HuH-7.5 (cell line): Measurements from ENCODE around the gene ZC3H12A.

Experiments
- DNase-seq: peaks from one replicate; pipeline ENCODE4 v3.0.0; 2011; ENCODE audit warnings: low spot score

Gene ZC3H12A

DNA sequence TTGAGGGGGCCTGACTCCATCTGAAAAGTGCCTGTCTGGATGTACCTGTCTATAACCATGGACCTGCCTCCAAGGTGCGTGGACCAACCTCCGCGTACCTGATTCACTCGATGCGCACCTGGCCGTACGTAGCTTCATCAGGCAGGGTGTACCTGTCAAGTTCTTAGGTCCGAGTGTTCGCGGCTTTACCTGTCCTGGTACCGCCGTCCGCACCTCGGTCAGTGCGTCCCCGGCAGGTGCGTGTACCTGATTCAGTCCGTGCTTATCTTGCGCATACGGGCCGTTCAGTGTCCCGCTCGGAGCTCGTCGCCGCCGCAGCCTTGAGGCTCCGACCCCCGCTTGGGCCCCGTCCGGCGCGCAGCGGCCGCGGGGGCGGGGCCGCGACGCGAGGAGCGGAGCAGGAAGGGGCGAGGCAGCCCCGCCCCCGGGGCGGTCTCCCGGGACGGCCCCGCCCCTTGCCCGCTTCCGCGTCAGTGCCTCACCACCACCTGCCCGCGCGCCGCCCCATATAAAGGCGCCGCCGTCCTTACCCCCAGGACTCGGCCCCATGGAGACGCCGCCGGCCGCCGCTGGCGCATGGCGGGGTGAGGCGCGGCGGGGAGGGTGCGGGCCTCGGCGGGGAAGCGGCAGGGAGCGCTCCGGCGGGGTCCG is at the start of gene ZC3H12A:
Gene ZC3H12A (plus strand): TSS at position 535 of the 651 bp plus-strand sequence. CDS start 917 bp downstream, outside the sequence.
- DNase-seq: peak; percentile 87

DNA sequence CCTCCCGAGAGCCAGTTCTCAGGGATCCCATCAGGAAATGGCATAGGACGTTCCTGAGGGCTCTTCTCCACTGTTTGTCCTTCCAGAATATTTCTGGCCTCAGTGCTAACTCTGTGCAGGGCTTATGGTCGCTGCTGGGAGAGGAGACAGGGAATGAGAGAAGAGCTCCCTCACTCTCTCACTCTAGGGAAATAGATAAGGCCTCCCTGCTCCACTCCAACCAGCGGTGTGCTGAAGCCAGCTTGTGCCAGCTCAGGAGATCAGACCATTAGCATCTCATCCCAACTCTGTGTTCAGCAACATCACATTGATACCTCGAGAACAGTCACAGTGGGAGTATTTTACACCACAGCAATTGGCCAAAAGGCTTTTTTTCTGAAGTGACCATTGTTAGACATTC is 49.2 kb upstream of the ZC3H12A start:
- no peak for DNase-seq

DNA sequence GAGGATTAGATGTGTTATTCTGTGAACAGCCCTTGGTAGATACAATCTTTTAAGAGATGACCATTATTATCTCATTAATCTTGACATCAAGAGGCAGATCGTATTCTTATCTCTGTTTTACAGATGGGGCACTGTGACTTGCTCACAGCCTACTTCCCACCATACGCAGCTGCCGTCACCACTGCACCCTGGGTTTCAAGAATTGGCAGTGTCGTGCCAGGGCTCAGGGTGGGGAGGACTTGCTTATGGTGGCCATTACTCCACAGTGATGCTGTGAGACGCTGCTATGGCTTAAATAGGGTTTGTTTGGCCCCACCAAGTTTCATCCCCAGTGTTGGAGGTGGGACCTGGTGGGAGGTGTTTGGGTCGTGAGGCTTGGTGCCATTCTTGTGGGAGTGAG is 45.4 kb upstream of the ZC3H12A start:
- no peak for DNase-seq

DNA sequence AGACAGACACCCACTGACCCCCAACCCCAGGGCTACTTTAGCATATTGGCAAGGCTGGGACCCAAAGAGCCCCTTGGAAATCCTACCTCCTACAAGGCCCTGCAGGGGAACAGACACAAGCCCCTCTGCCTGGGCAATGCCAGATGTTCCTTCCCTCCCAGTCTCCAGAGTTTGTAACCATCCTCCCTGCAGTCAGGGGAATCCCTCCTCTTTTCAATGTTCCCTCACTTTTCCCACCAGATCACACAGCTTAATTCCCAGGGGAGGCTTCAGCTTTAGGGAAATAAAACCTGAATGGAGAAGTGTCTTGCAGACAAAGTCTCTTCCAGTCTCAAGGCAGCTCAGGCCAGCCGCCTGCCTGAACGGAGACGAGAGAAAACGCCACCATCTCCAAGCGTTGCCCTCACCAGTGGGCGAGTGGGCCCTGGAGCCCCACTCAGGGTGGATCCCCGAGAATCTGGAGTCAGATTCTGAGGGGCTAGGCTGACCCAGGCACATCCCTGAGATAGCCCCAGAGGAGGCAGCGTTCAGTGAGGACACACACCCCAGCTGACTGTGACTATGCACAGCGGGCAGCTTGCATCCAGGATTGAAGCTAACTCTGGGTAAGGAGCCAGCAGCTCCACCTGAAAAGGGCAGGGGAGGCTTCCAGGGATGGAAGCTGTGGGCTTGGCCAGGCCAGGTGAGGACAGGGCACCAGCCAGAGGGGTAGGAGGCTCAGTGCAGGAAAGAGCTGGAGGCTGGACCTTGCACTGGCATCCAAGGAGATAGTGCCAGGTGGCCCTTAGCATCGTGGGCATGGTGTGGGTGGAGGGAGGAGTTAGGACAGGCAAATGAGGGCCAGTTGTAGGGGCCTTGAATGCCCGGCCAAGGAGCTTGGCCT is 44.0 kb upstream of the ZC3H12A start:
- no peak for DNase-seq

DNA sequence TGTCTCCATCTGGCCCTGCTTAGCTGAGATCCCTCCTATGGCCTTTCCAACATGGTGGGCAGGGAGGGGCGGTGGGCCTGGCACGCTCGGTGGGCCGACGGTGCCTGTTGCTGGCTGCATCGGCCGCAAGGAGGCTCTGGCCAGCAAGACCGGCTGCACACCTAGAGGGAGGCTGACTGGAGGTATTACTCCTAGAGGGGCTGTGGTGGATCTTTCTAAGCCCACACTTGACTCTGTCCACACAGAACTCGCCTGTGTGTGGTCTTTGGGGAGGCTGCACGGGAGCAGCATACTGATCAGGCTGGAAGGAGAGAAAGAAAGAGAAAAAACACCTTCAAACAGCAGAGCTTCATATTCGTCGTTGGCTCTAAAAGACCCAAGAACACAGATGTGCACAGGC is 41.7 kb upstream of the ZC3H12A start:
- no peak for DNase-seq

DNA sequence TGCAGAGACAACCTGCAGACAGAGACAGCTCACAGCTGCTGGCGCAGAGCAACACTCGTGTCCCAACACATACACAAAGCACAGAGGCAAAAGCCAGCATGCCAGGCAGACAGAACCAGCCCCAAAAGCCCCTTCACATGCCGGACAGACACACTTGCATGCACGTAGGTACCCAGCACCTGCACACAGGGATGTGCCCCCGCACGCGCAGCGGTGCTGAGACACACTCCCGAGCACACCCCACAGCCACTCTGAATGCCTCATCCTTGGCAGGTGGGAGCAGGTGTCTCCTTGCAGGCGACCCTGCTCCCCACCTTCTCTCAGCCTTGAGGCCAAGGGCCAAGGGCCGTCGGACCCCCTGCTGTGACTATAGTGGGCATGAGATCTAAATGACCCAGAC is 41.2 kb upstream of the ZC3H12A start:
- no peak for DNase-seq

DNA sequence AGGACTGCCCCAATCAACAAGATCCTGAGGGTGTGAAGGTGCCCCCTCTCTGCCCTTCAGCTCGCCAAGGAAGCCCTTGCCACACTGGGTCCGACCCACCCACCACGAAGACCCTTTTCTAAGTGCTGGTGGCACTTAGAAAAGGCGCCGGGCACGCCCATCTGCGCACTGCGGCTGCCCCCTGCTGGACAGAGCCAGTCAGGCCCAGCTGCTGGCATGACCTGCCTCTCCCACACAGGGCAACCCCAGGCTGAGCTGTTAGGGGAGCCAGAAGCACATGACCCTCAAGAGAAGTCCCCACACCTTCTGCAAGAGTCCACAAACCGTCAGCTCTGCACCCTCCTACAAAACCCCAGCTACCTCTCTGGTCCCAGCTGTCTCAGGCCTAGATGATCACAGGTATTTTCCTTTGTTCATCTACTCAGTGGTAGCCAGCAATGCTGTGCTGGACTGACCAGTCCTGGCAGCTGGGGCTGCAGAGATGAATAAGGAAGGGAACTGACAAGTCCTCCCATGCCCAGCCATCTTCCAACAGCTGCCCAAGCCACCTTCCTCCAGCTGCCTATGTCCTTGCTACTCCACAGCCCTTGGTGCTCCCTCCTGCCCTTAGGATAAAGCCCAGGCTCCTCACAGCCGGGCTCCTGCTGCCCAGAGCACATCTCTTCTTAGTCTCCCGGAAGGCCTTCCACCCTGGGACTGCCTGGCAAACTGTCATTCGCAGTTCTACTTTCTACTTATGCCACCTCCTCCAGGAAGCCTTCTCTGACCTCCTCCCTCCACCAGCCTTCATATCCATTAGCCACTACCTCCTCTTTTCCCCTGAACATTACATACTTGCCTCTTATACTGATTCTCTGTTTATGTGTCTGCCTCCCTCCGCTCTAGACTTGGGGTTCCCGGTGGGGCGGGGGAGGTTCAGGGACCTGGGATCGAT is 39.8 kb upstream of the ZC3H12A start:
- DNase-seq: peak; percentile 69

DNA sequence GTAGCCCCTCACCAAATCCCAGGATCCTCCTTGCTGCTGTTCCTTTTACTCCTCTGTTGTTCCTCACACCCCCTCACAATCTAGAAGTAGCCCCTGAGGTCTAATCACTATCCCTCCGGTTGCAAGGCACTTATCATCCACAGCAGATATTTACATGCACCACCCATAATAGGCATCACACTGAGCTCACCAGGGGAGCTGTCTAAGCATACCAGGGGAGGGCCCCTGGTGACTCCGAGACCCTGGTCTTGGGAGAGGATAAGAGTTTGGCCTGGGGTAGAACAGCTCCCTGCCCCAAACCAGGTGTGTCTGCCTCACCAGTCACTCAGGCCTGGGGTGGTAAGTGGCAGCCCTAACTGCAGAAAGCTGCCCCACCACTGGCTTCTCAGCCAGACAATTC is 37.3 kb upstream of the ZC3H12A start:
- no peak for DNase-seq

DNA sequence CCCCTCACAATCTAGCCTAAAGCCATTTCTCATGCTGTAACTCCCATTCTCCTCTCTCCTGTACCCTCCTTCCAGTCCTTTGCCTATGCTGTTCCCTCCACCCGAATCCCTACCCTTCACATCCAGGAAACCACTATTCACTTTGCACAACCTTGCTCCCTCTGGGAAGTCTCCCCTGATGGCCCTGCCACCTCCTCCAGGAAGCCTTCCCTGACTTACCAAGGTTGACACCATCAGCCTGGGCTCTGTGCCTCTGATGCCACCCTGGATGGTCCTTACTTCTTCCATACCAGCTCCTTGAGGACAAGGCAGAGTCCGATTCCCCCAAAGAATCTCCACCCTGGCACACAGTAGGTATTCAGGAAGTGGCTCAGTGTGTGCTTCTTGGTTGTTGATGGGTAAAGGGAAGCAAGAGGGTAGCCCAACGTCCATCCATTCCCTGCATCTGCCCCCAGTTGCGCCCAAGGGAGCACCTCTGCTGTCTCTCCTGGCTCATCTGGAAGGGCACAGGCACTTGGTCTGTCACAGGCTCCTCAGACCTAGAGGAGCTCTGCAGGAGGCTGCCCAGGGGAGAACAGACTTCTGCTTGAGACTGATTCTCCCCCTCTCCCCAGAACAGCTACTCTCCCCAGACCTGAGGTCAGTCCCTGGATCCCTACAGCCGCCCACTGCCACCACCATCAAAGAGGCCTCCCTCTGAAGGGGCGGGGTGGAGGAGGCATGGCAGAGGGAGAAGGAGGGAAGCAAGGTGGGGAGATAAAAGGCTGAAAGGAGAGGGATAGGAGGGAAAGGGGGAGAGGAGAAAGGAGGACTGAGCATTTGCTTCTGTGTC is 36.1 kb upstream of the ZC3H12A start:
- no peak for DNase-seq

DNA sequence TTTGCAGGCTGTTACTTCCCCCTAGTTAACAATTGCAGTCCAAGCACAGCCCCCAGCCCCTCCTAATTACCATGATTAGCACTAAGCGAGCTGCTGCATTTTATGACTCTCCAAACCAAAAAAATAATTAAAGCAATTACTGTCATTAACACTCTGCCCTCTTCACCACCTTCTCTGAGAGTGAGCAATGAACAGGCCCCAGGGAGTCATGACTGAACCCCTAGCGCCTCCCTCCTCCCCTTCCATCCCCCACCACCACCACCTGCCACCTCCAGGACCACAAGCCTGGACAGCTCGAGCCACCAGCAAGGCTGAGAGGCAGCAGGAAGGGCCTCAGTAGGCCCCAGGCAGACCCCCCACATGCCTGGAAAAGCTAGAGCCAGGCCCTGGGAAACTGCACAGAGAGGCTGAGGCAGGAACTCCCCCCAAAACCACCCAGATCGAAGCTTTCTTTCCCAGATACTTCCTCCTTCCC is 35.5 kb upstream of the ZC3H12A start:
- DNase-seq: no peak

DNA sequence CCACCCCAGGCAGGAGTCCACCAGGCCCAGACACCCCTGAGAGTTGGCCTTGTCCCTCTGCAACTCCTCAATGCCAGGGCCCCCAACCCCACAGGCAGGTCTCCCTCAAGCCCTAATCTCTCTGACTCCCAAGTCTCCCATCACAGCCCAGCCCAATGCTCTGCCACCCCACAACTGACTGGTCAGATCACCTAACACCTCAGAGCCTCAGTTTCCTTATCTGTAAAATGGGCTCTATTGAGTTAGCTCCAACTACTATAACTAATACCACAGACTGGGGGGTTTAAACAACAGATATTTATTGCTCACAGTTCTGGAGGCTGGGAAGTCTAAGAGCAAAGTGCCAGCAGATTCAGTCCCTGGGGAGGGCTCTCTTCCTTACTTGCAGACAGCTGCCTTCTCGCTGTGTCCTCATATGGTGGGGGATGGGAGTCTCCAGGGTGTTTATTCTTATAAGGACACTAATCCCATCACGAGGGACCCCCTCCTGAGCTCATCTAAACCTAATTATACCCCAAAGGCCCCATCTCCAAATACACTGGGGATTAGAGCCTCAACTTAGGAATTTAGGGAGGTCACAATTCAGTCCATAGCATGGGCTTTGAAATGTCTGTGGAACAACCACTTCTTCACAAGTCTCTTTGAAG is 34.9 kb upstream of the ZC3H12A start:
- DNase-seq: no peak

DNA sequence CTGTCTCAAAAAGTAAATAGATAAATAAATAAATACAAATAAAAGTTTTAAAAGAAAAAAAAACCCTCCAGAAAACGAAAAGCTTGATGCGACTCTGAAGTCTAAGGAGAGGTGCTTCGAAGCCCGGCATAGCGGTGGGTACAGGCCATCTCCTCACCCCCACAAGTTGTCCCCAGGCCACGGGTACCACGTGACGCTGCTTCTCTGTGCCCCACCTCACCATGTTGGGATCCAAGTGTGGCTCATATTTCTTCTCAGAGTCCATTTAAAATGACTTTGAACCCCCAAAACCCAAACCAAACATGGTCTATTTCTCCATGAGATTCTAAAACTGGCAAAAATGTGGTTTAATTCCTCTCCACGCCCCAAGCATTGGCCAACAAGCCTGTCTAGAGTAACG is 32.9 kb upstream of the ZC3H12A start:
- DNase-seq: no peak

DNA sequence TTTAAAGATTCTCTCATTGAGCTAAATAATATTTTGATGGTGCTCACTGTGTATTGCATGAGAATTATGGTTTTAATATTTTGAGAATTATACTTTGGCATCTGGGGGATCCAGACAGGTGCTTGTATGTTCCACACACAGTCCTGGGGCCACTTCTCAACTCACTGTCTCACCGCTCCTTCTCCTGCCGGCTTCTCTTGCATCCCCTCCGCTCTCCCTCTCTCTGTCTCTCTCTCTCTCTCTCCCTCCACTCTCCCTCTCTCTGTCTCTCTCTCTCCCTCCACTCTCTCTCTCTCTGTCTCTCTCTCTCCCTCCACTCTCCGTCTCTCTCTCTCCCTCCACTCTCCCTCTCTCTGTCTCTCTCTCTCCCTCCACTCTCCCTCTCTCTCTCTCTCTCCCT is 32.2 kb upstream of the ZC3H12A start:
- DNase-seq: no peak

DNA sequence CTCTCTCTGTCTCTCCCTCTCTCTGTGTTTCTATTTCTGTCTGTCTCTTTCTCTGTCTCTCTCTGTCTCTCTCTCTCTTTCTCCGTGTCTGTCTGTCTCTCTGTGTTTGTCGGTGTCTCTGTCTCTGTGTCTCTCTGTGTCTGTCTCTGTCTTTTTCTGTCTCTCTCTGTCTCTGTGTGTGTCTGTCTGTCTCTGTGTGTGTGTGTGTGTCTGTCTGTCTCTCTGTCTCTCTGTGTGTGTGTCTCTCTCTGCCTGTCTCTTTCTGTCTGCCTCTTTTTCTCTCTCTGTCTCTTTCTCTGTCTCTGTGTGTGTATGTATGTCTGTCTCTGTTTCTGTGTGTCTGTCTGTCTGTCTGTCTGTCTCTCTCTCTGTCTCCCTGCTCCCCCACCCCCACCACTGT is 31.7 kb upstream of the ZC3H12A start:
- DNase-seq: no peak

DNA sequence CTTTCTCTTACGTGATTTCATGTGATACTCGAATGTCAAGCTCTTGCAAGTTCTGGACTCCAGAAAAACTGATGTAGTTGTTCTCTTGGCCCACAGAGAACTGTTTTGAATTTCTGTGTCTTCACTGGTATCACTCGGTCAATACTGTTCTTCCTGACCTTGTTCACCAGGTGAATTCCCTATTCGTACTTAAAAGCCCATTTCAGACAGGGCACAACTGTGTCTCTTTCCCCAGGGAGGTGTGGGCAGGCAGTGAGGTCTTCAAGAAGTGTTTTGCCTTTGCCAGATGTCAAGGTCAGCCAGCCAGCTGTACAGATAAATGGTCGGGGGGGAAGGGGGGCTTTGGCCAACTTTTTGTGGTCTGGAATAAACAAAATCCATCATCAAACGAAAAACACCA is 27.5 kb upstream of the ZC3H12A start:
- no peak for DNase-seq

DNA sequence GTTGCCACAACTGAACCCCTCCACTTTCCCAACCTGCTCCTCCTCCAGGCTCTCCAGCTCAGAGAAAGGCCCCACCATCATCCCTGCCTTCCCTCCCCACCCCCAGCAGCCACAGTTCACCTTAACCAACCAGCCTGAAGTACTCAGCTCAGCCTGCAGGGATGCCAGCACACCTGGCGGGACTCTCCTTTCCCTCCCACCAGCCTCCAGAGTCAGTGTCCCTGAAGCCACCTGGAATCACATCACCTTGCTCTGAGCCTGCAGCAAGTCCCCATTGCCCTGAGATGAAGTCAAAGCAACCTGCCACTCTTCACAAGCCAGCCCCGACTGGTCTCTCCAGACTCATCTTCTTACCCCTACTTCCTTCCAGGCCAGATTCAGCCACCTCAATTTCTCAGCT is 26.2 kb upstream of the ZC3H12A start:
- no peak for DNase-seq

DNA sequence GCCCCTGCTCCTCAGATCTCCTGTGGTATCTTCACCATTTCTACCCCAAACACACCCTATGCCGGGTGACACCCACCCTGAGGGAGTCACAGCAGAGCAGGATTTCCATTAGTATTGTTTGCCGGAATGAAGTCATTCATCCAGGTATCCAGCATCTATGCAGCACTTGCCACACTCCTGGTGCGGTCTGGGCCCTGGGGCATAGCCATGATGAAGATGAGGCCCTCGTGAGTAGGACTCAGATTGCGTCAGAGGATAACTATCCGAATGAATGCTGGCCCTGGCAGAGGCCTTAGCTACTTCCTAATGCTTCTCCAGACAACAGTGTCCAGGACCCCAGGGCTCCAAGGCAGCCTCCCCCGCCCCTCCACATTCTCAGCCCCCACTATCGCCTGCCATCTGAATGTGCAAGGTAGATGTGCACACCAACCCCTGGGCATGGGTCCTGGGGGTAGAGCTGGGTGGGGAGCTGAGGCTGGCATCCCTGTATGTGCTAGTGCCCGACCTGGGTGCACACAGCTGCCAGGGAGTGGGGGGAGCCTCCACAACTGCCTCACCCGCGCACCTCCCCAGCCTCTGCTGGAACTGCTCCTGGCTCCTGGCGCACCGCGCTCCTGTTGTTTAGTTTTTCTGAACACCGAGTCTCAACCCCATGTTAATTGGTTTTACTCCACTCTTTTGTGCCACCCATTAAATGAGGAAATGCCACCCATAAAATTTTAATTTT is 25.5 kb upstream of the ZC3H12A start:
- no peak for DNase-seq

DNA sequence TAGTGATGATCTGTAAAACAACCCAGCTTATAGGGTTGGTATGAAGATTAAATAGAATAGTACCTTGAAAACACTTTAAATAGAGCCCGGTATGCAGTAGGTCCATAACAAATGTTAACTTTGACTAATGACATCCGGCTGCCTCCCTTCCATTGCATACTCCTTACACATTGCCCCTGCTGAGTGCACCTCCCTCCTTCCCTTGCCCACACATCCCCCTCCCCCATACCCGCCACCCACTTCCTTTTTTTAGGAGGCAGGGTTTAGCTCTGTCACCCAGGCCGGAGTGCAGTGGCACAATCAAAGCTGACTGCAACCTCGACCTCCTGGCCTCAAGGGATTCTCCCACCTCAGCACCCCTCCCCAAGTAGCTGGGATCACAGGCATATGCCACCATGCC is 24.4 kb upstream of the ZC3H12A start:
- DNase-seq: no peak

DNA sequence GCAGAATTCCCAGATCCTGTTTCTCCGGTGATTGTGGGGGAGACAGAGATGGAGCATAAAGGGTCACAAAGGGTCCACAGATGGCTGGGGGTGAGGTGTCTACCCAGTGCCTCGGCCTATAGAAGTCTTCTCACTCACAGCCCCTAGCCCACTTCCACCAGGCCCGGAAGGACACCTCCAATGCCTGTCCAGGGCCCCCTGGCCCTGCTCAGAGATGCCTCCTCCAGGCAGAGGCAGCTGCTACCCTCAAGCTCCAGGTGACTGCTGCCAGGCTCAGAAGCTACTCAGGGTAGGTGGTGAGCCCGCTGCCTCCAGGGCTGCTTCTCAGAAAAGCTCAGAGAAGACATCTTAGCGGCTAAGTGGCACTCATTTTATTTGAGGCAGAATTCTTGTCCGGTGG is 22.0 kb upstream of the ZC3H12A start:
- DNase-seq: no peak

DNA sequence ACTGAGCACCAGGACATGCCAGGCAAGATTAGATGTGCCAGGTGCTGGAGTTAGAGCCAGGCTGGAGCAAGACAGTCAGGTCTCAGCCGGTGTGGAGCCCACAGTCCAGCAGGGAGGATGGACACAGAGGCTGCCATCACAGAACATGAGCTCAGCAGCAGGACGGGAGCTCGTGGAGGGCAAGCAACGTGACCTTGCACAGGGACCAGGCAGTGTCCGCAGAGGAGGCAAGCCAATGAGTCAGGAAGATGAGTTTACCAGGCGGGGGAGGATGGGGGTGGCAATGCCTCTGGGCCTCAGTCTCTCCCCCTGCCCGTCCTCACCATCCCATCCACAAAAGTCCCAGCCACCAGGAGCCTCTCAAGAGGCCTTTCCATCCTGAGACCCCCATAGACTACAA is 20.7 kb upstream of the ZC3H12A start:
- no peak for DNase-seq
